GM23248 (cell line): ENCODE data around the gene HSPBAP1. TPM values are rescaled to one million over a fixed set of nuclear protein-coding genes. Genes with fewer than 3 reads are reported as not detected.

ENCODE experiments used
- DNase-seq: peaks from one replicate; pipeline ENCODE4 v3.0.0-alpha.2; 2015
- H2AFZ ChIP-seq: fragments of 200-600 bp; sonication (generic); 2 replicates; pipeline ENCODE4 v1.6.1; 2016; ENCODE audit warnings: antibody characterized with exemption
- H3F3A ChIP-seq: fragments of 200-600 bp; sonication (generic); 2 replicates; pipeline ENCODE4 v1.6.1; 2016; ENCODE audit warnings: mild to moderate bottlenecking, antibody characterized with exemption, mixed run types; ENCODE audit not compliant: insufficient read depth
- H3K27ac ChIP-seq: fragments of 200-600 bp; sonication (generic); 2 replicates; pipeline ENCODE4 v1.5.1; 2016; ENCODE audit warnings: mild to moderate bottlenecking
- H3K27me3 ChIP-seq: fragments of 200-600 bp; sonication (generic); replicated peaks from 2 replicates; pipeline ENCODE4 v1.6.1; 2016; ENCODE audit warnings: mild to moderate bottlenecking; ENCODE audit not compliant: insufficient read depth
- H3K36me3 ChIP-seq: fragments of 200-600 bp; sonication (generic); 2 replicates; pipeline ENCODE4 v1.6.1; 2016; ENCODE audit warnings: low read depth, mild to moderate bottlenecking
- H3K4me1 ChIP-seq: fragments of 200-600 bp; sonication (generic); 2 replicates; pipeline ENCODE4 v1.6.1; 2016; ENCODE audit warnings: mild to moderate bottlenecking; ENCODE audit not compliant: insufficient read depth
- H3K4me2 ChIP-seq: fragments of 200-600 bp; sonication (generic); one replicate; pipeline ENCODE4 v1.6.1; 2016; ENCODE audit warnings: mild to moderate bottlenecking; ENCODE audit not compliant: unreplicated experiment
- H3K4me3 ChIP-seq: fragments of 200-600 bp; sonication (generic); 2 replicates; pipeline ENCODE4 v1.5.1; 2016; ENCODE audit warnings: mild to moderate bottlenecking
- H3K79me2 ChIP-seq: fragments of 200-600 bp; sonication (generic); 2 replicates; pipeline ENCODE4 v1.6.1; 2016; ENCODE audit warnings: mild to moderate bottlenecking; ENCODE audit not compliant: insufficient read depth
- H3K9ac ChIP-seq: fragments of 200-600 bp; sonication (generic); 2 replicates; pipeline ENCODE4 v1.6.1; 2016; ENCODE audit warnings: mild to moderate bottlenecking
- H3K9me2 ChIP-seq: fragments of 200-600 bp; sonication (generic); 2 replicates; pipeline ENCODE4 v1.6.1; 2016; ENCODE audit warnings: mixed run types, mild to moderate bottlenecking, moderate library complexity; ENCODE audit not compliant: insufficient read depth
- H3K9me3 ChIP-seq: fragments of 200-600 bp; sonication (generic); one replicate; pipeline ENCODE4 v1.6.1; 2017; ENCODE audit warnings: low read depth
- H4K20me1 ChIP-seq: fragments of 200-600 bp; sonication (generic); 2 replicates; pipeline ENCODE4 v1.6.0; 2016; ENCODE audit not compliant: insufficient read depth
- EZH2 ChIP-seq: fragments of 200-600 bp; sonication (generic); IDR thresholded peaks from 2 replicates; pipeline ENCODE4 v1.6.1; 2018; ENCODE audit warnings: antibody characterized with exemption, mild to moderate bottlenecking; ENCODE audit not compliant: insufficient read depth, poor library complexity, severe bottlenecking
- EZH2phosphoT487 ChIP-seq: fragments of 200-600 bp; sonication (generic); IDR thresholded peaks from 2 replicates; pipeline ENCODE4 v1.6.1; 2018; ENCODE audit warnings: antibody characterized with exemption, moderate library complexity, mild to moderate bottlenecking, low read depth; ENCODE audit not compliant: insufficient read depth
- WGBS, 2 experiments: methylation state at CpG; one replicate each; pipeline ENCODE4 v1.1.6; 2015 to 2017; ENCODE audit warnings: low lambda C conversion rate in 2 of 2, low coverage in 1 of 2; ENCODE audit errors: missing lambda C conversion rate in 2 of 2; 5-methylcytosine and 5-hydroxymethylcytosine counted together
- in situ Hi-C: fragments of 300-500 bp; cut with MboI; formaldehyde crosslinking; loops from 2 replicates; pipeline ENCODE4 v1.15.0; 2020
- polyA plus RNA-seq: library from polyadenylated mRNA; unstranded; fragments of >200 nt; fragmentation: Nextera tagmentation; extraction: Ambion mirVana; gene quantifications from 2 replicates; pipeline ENCODE4 v1.2.1, GENCODE V29; 2016
- total RNA-seq: library from RNA; depleted of rRNA; stranded (reverse); fragments of >200 nt; shearing (Covaris generic); gene quantifications from 2 replicates; pipeline ENCODE4 v1.2.3, GENCODE V29; 2014

Gene HSPBAP1
- total and polyA plus RNA-seq, 2 experiments from 2014 or later: 4.0 to 4.3 TPM

DNA sequence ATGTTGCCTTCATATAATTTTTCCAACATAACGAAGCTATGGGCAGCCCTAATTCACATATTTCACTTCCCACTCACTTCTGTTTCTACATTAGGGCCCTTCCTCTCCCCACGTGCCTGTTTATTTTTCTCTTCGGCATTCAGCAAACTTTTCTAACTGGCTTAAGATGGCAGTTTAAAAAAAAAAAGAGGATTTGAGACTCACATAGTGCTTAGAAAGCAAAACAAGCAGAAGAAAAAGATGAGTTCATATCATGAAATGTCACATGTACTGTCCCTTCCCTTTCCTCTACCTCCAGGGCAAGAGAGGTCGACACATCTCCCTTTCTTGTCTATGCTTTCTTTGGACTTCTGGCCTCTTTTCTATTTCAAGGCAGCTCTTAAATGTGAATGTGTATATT is 31.8 kb upstream of the HSPBAP1 start:
- TF ChIP-seq EZH2: no peak
- TF ChIP-seq EZH2phosphoT487: no peak
- Histone ChIP-seq H3K4me1 (no peaks in the 10 kb centered on the region), H3K9ac (no peak overlapping the region), H3K36me3 (no peaks in the 10 kb centered on the region), H3K9me2 (no peaks in the 10 kb centered on the region), H3K4me2 (no peak overlapping the region), H3K79me2 (no peaks in the 10 kb centered on the region), H3K4me3 (no peak overlapping the region), H3K27ac (no peak overlapping the region), H4K20me1 (no peaks in the 10 kb centered on the region), H2AFZ (no peak overlapping the region), H3F3A (no peaks in the 10 kb centered on the region), H3K27me3 (no peaks in the 10 kb centered on the region), H3K9me3 (no peaks in the 10 kb centered on the region)
- WGBS, 2 experiments: 74 to 78% methylated on average over 4 of the region's 4 CpGs
- DNase-seq: no peak
- in situ Hi-C loops: no loop called here

DNA sequence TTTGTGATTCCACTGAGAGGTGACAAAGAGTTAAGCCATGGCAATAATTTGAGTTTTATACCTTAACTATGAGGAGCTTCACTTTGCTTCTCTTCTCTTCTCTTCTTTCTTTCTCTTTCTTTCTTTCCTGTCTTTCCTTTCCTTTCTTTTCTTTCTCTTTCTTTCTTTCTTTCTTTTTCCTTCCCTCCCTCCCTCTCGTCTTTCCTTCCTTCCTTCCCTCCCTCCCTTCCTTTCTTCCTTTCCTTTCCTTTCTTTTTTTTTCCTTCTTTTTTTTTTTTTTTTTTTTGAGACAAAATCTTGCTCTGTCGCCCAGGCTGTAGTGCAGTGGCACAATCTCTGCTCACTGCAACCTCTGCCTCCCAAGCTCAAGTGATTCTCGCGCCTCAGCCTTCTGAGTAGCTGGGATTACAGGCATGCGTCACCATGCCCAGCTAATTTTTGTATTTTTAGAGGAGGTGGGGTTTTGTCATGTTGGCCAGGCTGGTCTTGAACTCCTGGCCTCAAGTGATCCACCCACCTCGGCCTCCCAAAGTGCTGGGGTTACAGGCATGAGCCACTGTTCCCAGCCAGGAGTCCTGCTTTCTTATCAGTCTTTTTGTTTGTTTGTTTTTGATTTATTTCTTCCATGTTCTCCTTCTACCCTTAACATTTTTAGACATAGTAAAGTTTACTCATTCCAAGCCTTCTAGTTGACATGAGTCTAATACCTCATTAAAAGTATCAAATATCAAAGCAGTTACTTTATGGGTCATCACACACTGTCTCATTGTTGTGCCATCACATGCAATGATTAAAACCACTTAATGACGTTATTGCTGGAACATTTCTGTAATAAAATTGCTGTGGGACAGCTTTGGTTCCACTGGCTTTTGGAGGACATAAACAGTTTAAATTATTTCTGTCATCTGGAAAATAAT is 31.1 kb upstream of the HSPBAP1 start:
- Histone ChIP-seq H3K9me2 (no peaks in the 10 kb centered on the region), H3K27me3 (no peaks in the 10 kb centered on the region), H3K4me1 (no peaks in the 10 kb centered on the region), H3F3A (no peaks in the 10 kb centered on the region), H3K9me3 (no peaks in the 10 kb centered on the region), H3K79me2 (no peaks in the 10 kb centered on the region), H3K27ac (no peak overlapping the region), H3K4me2 (no peak overlapping the region), H3K4me3 (no peak overlapping the region), H4K20me1 (no peaks in the 10 kb centered on the region), H2AFZ (no peak overlapping the region), H3K36me3 (no peaks in the 10 kb centered on the region), H3K9ac (no peak overlapping the region)
- DNase-seq: peak; percentile 25
- in situ Hi-C loops: no loop called here
- TF ChIP-seq EZH2 (no peak), EZH2phosphoT487 (no peak)
- 82% methylated on average over 7 of the region's 7 CpGs for WGBS, 2 experiments

- Histone ChIP-seq H3K4me2 (no peak overlapping the region), H3K4me3 (no peak overlapping the region), H3K27me3 (no peaks in the 10 kb centered on the region), H3K9ac (no peak overlapping the region), H3K27ac (no peak overlapping the region), H3K9me2 (no peaks in the 10 kb centered on the region), H3K79me2 (no peaks in the 10 kb centered on the region), H3K36me3 (no peaks in the 10 kb centered on the region), H3F3A (no peaks in the 10 kb centered on the region), H2AFZ (no peak overlapping the region), H3K9me3 (no peaks in the 10 kb centered on the region), H4K20me1 (no peaks in the 10 kb centered on the region), H3K4me1 (no peaks in the 10 kb centered on the region)
- WGBS, 2 experiments: 95 to 97% methylated on average over 2 of the region's 2 CpGs
- DNase-seq: no peak
- TF ChIP-seq EZH2phosphoT487 (no peak), EZH2 (no peak)
- in situ Hi-C loops: no loop called here
Observed at GRCh38 chr3:122816587-122816986, 23.0 kb upstream of the HSPBAP1 start.

- Histone ChIP-seq H3K9me2 (no peaks in the 10 kb centered on the region), H3K79me2 (no peaks in the 10 kb centered on the region), H4K20me1 (no peaks in the 10 kb centered on the region), H3K9ac (no peak overlapping the region), H2AFZ (no peak overlapping the region), H3K27ac (no peak overlapping the region), H3K4me1 (no peaks in the 10 kb centered on the region), H3K4me2 (no peak overlapping the region), H3K27me3 (no peaks in the 10 kb centered on the region), H3K4me3 (no peak overlapping the region), H3F3A (no peaks in the 10 kb centered on the region), H3K36me3 (no peaks in the 10 kb centered on the region), H3K9me3 (no peaks in the 10 kb centered on the region)
- TF ChIP-seq EZH2: no peak
- TF ChIP-seq EZH2phosphoT487: no peak
- in situ Hi-C loops: no loop called here
- DNase-seq: no peak
Observed at GRCh38 chr3:122810734-122811133, 17.1 kb upstream of the HSPBAP1 start.
